Subcutaneous adipose tissue (tissue), 4 donors: ENCODE data around the gene KDM4C. TPM values are rescaled to one million over a fixed set of nuclear protein-coding genes. Genes with fewer than 3 reads are reported as not detected.

ENCODE experiments used
- total RNA-seq, 4 donors: library from RNA; depleted of rRNA; stranded (reverse); fragments of >200 nt; gene quantifications; one replicate each; pipeline ENCODE4 v1.1.0, GENCODE V29; 2016
- TF ChIP-seq, protein P1 (sequence below): fragments of 450-650 bp; IDR thresholded peaks from one replicate; pipeline ENCODE4 v1.5.1; 2016; ENCODE audit warnings: low read depth, mild to moderate bottlenecking, control low read depth, antibody characterized with exemption, moderate library complexity

Gene KDM4C
- total RNA-seq, 4 donors from 2014 or later: 31.6 to 37.2 (median 34.0) TPM

DNA sequence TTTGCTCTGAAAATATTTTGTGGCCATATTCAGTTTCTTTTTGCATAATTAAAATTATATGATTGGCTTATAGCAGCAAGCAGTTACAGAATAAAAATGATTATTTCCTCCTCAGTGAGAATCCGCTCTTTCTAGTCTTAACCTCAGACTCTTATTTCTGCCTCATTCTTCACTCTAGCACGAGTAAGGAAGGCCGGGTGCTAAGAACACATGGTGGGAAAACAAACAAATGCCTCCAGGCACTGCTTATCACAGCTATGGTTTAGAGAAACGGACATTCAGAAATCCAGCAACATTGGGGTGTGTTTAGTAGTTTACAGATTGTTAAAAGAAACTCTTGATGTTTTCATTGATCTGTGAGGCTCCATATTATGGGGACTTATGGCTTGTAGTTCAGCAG is 168.7 kb downstream of the KDM4C start:
- TF ChIP-seq, protein P1, sequence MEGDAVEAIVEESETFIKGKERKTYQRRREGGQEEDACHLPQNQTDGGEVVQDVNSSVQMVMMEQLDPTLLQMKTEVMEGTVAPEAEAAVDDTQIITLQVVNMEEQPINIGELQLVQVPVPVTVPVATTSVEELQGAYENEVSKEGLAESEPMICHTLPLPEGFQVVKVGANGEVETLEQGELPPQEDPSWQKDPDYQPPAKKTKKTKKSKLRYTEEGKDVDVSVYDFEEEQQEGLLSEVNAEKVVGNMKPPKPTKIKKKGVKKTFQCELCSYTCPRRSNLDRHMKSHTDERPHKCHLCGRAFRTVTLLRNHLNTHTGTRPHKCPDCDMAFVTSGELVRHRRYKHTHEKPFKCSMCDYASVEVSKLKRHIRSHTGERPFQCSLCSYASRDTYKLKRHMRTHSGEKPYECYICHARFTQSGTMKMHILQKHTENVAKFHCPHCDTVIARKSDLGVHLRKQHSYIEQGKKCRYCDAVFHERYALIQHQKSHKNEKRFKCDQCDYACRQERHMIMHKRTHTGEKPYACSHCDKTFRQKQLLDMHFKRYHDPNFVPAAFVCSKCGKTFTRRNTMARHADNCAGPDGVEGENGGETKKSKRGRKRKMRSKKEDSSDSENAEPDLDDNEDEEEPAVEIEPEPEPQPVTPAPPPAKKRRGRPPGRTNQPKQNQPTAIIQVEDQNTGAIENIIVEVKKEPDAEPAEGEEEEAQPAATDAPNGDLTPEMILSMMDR: no peak

DNA sequence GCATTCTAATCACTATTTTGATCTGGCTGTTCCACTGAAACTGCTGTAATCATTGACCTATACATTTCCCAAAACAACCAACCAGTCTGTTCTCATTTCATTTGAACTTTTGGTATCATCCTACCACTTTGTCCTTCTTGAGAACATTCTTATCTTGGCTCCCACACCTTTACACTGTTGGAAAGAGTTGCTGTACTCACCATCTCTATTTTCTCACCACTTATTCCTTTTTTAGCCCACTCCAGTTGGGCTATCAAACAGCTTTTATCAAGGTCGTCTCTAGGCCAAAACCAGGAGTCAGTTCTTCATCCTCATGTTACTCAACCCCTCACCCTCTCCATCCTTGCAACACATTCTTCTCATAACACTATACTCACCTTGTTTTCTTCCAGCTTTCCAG is 170.1 kb downstream of the KDM4C start:
- TF ChIP-seq, protein P1: no peak

DNA sequence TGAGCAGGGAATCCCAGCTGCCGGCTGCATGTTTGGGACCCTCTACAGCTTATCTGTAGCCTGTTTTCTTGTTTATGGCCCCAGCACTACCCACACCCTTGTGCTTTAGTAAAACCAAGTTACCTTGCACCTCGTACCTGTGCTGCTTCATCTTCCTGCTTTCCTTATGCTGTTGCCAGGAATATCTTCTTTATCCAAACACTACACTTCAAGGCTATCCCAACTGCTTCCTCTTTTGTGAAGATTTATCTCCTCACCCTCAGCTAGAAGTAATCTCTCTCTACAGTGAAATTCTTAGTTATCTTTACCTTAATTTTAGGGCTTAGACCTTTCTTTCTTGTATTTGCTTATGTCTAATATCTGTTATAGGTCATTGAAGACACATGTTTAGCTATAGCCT is 171.1 kb downstream of the KDM4C start:
- TF ChIP-seq, protein P1: no peak

DNA sequence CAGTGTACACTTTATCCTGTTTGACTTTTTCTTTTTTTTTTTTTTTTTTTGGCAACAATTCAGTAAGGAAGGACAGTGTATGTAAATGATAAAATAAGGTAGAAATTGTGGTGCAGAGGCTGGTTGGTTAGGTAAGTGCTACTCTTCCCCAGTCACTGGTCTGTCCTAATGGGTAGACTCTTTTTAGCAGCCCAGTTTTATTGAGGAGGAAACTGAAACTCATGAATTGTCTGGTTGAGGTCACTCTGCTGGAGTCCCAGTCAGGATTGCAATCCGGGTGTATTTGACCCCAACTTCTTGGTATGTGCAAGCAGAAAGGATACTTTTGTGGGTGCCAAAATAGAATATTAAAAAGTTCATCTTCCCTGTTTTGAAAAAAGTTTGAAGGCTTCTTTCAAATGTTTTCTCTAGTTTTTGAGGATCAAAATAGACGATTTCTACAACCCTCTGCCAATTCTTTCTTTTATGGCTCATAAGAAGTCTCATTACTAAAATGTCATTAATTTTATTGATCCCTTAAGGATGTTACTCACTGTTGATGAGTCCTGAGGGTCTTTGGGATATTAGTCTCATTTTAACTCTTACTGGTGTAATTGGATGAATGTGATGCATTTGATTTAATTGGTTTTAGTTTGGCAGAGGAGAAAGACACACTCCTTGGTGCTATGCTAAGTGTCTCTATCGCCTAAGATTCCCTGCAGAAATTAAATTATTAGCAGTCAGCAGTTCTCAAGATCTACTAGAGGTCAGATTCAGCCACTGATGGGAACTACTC is 171.9 kb downstream of the KDM4C start:
- TF ChIP-seq, protein P1: no peak

DNA sequence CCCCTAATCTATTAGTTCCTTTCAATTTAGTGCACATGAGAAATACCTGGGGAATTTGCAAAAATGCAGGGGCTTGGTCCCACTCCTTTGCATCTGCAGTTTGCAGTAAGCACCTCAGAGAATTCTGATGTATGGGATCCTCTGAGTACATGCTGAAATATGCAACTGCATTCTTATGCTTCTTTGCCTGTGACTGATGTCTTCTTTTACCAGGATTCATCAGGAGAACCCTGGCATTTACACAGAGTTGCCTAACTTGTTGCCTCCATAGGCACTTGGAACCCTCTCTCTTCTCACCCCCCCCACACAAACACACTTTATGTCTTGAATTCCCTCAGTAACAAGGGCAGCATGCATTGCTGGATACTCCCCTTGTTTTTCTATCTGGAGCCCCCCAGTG is 173.1 kb downstream of the KDM4C start:
- TF ChIP-seq, protein P1: no peak

DNA sequence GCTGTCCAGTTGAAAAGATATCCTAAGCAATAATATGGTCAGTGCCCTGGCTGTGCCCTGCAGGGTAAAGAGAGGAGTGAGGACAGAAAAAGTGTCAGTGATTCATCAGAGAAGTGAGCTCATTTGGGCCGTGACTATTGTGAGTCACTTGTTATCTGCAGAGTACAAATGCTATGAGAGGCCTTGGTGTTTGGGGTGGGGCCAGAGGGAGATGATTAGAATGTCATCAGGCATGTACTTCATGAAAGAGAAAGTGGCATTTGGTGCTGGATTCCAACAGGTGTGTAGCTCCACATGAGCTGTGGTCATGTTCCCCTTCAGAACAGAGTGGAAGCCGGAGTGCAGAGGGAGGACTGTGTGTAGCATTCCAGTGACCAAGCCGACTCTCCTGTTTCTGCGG is 174.1 kb downstream of the KDM4C start:
- TF ChIP-seq, protein P1: no peak

DNA sequence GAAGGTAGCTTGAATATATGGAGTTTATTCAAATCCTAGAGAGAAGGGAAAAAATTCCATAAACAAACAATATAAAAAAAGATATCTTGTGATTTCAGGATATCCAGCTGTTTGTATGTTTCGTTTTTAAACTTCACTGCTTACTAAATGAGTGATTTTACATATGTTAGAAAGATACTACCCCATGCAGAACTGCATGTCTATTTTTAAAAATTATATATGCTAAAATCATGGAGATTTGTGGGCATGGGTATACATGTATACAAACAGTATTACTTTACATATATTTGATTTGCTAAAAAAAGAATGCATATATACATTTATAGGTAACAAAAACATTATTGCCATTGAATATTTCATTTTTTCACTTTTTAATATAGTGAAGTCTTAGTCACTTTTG is 178.3 kb downstream of the KDM4C start:
- TF ChIP-seq, protein P1: no peak
